Measurements from ENCODE around the gene MYMX.

The MYMX gene

DNA sequence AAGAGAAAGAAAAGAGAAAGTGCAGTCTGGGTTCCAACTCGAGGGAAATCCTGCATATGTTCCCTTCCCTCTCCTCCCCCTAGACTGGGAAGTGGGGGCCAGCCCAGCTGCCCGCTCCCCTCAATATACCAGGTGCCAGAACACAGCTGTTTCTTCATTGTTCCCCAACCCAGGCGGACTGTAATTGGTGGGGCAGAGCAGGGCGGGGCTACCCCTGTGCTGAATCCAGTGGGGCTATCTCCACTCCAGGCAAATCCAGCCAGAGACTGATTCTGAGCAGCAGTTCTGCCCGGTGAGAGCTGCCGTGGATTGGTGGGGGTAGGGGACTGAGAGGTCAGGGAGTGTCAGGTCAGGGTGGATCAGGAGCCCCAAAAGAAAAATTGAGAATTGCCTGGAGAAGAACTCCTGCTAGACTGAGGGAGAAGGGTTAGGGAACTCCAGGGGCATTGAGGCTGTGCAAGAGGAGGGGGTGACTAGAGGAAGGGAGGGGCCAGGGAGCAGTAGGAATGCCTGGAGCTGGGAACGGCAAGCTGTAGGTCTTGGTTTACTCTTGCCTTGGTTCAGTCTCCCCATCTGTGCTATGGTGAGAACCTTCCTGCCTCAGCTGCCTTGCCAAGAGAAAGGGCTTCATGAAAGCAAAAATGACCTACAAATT lies at the start of gene MYMX:
Gene MYMX (plus strand): TSS at position 250 of the 655 bp plus-strand sequence. CDS start 546 bp downstream, outside the sequence.
- no peak for DNase-seq (ENCODE audit: low read depth in 2 of 2)
- H3K4me3 ChIP-seq (replicated peaks in 1 of 2; ENCODE audit: low read depth in 2 of 2, low read length in 2 of 2), result no peak within 1 kb of the TSS
- TF ChIP-seq, protein P1, sequence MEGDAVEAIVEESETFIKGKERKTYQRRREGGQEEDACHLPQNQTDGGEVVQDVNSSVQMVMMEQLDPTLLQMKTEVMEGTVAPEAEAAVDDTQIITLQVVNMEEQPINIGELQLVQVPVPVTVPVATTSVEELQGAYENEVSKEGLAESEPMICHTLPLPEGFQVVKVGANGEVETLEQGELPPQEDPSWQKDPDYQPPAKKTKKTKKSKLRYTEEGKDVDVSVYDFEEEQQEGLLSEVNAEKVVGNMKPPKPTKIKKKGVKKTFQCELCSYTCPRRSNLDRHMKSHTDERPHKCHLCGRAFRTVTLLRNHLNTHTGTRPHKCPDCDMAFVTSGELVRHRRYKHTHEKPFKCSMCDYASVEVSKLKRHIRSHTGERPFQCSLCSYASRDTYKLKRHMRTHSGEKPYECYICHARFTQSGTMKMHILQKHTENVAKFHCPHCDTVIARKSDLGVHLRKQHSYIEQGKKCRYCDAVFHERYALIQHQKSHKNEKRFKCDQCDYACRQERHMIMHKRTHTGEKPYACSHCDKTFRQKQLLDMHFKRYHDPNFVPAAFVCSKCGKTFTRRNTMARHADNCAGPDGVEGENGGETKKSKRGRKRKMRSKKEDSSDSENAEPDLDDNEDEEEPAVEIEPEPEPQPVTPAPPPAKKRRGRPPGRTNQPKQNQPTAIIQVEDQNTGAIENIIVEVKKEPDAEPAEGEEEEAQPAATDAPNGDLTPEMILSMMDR (IDR thresholded peaks at IDR 0.05; ENCODE audit: low read depth, low read length), result no peak

DNA sequence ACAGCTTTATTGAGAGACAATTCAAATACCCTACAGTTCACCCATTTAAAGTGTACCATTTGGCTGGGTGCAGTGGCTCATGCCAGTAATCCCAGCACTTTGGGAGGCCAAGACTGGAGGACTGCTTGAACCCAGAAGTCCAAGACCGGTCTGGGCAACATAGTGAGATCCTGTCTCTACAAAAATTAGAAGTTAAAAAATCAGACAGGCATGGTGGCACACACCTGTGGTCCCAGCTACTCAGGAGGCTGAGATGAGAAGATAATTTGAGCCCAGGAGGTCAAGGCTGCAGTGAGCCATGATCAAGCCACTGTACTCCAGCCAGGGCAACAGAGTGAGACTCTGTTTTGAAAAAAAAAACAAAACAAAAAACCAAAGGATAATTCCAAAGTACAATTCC lies 49.2 kb upstream of the MYMX start:
- H3K4me3 ChIP-seq (replicated peaks in 1 of 2; ENCODE audit: low read depth in 2 of 2, low read length in 2 of 2), result no peak overlapping the region
- TF ChIP-seq, protein P1 (IDR thresholded peaks at IDR 0.05; ENCODE audit: low read depth, low read length), result no peak
- no peak for DNase-seq (ENCODE audit: low read depth in 2 of 2)

DNA sequence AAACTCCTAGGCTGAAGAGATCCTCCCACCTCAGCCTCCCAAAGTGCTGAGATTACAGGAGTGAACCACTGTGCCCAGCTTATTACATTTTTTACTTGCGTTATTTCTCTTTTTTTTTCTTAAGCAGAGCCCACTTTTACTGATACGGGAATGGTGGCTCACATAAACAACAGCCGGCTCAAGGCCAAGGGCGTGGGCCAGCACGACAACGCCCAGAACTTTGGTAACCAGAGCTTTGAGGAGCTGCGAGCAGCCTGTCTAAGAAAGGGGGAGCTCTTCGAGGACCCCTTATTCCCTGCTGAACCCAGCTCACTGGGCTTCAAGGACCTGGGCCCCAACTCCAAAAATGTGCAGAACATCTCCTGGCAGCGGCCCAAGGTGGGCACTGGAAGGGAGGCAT lies 47.6 kb upstream of the MYMX start:
- TF ChIP-seq, protein P1 (IDR thresholded peaks at IDR 0.05; ENCODE audit: low read depth, low read length), result no peak

DNA sequence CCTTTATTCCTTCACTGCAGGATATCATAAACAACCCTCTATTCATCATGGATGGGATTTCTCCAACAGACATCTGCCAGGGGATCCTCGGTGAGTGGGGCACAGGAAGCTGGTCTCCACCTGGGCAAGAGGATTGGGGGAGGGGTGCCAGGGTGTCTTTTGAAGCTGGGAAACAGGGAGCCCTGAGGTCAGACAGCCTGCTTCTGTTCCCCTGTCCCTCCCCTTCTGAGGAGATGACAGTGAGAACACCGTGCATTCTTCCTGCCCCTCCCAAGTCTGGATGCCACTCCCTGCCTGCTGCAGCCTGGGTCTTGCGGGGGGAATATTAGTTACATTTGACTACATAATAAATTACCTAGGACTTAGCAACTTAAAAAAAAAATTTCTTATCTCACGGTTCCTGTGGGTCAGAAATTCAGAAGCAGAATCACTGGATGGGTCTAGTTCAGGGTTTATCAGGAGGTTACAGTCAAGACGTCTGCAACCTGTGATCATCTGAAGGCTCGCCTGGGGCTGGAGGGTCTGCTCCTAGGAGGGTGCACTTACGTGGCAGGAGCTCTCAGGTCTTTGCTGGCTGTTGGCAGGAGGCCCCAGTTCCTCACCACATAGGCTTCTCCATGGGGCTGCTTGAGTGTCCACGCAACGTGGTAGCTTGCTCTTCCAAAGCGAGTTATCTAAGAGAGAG lies 46.7 kb upstream of the MYMX start:
- TF ChIP-seq, protein P1 (IDR thresholded peaks at IDR 0.05; ENCODE audit: low read depth, low read length), result no peak
- no peak overlapping the region for H3K4me3 ChIP-seq (replicated peaks in 1 of 2; ENCODE audit: low read depth in 2 of 2, low read length in 2 of 2)
- no peak for DNase-seq (ENCODE audit: low read depth in 2 of 2)

More for the DNA sequence above, 47.6 kb upstream of the MYMX start:
- no peak overlapping the region for H3K4me3 ChIP-seq (replicated peaks in 1 of 2; ENCODE audit: low read depth in 2 of 2, low read length in 2 of 2)
- DNase-seq (ENCODE audit: low read depth in 2 of 2), result no peak

DNA sequence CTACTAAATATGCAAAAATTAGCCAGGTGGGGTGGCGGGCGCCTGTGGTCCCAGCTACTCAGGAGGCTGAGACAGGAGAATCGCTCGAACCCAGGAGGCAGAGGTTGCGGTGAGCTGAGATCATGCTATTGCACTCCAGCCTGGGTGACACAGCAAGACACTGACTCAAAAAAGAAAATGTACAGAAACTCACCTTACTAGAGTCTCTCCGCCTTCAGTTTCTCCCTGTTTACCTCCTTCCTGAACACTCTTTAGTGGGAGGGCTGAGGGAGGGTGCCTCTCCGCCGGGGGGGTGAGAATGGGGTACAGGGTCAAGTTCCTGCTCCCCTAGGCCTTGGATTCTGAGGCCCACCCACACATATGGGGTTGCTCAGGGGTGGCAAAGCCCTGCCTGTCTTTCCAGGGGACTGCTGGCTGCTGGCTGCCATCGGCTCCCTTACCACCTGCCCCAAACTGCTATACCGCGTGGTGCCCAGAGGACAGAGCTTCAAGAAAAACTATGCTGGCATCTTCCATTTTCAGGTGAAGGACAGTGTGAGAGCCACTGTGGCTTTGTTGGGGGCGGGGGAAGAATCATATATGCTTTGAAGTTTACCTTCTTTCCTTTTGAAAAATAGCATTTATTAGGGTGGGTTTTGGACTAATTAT lies 44.7 kb upstream of the MYMX start:
- DNase-seq (ENCODE audit: low read depth in 2 of 2), result no peak
- TF ChIP-seq, protein P1 (IDR thresholded peaks at IDR 0.05; ENCODE audit: low read depth, low read length), result no peak

DNA sequence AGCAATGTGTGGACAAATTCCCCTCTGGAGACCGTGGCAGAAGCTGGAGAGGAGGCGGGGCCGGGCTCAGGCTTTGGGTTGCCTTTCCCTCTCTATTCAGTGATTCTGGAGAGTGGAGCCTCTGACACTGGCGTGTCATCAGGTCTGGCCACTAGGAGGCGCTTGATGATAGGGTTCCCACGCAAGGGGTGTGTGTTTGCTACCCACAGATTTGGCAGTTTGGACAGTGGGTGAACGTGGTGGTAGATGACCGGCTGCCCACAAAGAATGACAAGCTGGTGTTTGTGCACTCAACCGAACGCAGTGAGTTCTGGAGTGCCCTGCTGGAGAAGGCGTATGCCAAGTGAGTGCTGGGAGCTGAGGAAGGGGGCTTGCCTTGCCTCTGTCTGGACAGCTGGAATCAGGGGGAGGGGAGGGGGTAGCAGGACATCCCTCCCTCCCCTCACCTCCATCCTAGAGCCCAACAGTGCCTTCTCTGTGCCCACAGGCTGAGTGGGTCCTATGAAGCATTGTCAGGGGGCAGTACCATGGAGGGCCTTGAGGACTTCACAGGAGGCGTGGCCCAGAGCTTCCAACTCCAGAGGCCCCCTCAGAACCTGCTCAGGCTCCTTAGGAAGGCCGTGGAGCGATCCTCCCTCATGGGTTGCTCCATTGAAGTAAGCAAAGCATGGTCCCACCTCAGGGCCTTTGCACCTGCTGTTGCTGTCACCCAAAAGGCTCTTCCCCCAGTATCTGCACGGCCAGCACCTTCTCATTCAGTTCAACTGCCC lies 43.8 kb upstream of the MYMX start:
- peak; percentile 80 to 85 for DNase-seq (ENCODE audit: low read depth in 2 of 2)
- TF ChIP-seq, protein P1 (IDR thresholded peaks at IDR 0.05; ENCODE audit: low read depth, low read length), result peak; percentile 89
- no peak overlapping the region for H3K4me3 ChIP-seq (replicated peaks in 1 of 2; ENCODE audit: low read depth in 2 of 2, low read length in 2 of 2)

More for the DNA sequence above, 44.7 kb upstream of the MYMX start:
- no peak overlapping the region for H3K4me3 ChIP-seq (replicated peaks in 1 of 2; ENCODE audit: low read depth in 2 of 2, low read length in 2 of 2)
